Activated CD8-positive, alpha-beta memory T cell treated with anti-CD3 and anti-CD28 coated beads, Interleukin-2, amount 50 U/mL, for 24 hours (primary cell): Measurements from ENCODE around the gene SHH.
"Not testable (repeated sequence)": the region's sequence is repeated elsewhere in the genome, so short reads cannot be mapped to it uniquely, and the experiment has no call there.

Experiments used
- DNase-seq: peaks from one replicate; pipeline ENCODE4 v3.0.0-alpha.2; 2020; ENCODE audit errors: extremely low read depth

Gene SHH

DNA sequence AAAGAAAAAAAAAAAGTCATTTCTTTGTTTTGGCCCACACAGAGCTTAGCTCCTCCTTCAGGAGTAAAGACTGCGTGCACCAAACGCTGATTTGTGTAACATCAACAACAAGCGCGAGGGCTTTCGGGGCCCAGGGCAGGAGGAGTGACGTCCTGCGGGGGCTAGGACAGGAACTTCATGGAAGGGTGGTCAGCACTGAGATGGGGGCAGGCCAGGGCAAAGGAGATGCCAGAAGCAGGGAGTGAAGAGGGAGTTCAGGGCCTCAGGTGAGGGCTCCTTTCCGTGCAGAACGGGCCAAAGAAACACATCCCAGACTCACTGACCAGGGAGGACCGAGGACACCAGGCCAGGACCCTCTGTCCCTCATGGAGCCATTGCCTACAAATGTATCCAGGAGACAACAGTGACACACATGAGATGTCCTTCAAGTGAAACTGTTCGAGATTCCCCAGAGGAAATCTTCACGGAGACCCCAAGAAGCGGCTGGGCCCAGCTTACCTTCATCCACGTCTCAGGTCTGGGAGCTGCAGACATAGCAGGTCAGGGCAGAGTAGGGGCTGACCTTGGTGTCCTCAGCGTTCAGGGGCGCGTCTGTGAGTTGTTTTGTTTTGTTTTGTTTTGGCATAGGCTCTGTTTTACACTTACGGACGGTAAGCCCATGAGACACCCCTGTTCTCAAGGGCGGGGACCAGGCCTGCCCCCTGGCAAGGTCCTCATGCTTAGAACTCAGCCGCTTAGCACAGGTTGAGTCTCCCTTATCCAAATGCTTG is 30.4 kb upstream of the SHH start:
- no peak for DNase-seq

DNA sequence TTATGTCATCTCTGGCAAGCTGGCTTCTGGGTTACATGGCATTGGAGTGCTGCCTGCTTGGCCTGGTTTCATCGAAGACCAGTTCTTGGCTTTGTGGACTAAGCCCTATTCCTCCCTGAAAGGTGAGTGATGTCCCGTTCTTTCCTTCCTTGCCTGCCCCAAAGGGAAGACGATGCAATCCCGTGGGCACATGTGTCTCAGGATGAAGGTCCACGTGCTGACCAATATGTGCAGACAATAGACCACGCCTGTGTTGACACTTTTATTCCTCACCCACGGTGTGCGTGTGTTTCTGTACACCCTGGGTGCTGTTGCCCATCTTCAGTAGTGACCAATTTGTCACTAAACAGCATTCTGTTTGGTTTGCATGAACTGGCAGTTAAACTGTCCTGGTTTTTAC is 28.6 kb upstream of the SHH start:
- no peak for DNase-seq

DNA sequence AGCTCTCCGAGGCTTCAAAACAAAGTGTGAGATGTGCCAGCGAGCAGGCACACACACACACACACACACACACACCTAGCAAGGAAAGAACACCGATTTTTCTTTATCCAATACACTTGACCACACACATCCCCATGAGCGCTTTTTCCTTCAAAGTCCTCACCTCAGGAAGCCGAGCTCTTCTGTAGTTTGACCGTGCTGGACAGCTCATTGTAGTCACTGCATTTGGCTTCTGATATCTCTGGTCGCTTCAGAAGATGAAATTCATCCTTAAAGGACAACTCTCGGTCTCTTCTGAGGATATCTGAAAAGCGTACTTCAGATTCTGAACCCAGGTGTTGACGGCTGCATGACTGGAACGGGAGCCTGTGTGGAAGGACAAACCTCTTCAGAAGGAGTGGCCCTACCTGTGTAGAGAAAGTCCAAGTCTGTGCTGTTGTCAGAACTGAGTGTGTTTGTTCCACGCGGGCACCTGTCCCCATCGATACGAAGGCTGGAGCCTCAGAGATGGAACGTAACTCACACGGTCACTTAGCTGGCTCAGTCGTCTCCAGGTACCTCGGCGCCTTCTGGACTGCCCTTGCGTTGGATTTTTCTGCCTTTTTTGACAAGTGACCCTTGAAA is 28.1 kb upstream of the SHH start:
- no peak for DNase-seq

DNA sequence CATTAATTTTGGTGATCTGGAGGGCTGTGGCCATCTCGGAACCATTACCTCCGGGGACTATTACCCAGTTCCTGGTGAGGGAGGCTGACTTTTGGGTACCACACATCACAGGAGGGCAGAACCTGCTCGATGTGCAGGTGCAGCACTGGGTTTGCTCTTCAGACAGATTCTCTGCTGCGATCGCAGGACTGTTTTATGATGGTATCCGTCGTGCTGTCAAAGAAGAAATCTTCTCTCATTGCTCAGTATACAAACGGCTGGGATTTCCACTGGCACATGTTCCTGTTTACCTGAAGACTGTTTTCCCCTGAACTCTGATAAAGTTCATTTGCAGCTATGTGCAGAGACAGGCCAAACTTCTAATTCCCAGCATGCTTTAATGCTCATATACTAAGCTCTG is 27.2 kb upstream of the SHH start:
- no peak for DNase-seq

DNA sequence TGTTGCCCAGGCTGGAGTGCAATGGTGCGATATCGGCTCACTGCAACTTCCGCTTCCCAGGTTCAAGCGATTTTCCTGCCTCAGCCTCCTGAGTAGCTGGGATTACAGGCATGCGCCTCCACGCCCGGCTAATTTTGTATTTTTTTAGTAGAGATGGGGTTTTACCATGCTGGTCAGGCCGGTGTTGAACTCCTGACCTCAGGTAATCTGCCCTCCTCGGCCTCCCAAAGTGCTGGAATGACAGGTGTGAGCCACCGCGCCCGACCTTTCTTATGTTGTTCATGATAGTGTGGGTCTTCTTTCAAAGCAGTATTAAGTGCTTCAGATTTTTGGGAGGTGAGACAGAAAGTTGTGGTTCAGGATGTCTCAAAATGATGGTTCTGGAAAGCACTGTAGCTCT is 26.0 kb upstream of the SHH start:
- not testable (repeated sequence) for DNase-seq

DNA sequence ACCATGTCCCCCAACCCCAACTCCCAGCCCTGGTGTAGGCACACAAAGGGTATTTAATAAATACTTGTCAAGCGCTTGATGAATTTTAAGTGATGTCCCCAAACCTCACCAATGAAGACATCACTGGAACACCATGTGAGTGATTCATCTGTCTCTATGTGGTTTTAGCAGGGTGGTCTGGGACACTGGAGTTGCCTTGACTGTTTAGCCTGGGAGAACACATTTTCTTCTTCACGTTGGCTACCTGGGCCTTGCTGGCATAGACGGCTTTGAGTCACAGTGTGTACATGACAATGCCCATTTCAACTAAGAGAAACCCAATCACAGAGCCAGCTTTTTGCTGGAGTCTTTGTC is 24.8 kb upstream of the SHH start:
- DNase-seq: no peak

DNA sequence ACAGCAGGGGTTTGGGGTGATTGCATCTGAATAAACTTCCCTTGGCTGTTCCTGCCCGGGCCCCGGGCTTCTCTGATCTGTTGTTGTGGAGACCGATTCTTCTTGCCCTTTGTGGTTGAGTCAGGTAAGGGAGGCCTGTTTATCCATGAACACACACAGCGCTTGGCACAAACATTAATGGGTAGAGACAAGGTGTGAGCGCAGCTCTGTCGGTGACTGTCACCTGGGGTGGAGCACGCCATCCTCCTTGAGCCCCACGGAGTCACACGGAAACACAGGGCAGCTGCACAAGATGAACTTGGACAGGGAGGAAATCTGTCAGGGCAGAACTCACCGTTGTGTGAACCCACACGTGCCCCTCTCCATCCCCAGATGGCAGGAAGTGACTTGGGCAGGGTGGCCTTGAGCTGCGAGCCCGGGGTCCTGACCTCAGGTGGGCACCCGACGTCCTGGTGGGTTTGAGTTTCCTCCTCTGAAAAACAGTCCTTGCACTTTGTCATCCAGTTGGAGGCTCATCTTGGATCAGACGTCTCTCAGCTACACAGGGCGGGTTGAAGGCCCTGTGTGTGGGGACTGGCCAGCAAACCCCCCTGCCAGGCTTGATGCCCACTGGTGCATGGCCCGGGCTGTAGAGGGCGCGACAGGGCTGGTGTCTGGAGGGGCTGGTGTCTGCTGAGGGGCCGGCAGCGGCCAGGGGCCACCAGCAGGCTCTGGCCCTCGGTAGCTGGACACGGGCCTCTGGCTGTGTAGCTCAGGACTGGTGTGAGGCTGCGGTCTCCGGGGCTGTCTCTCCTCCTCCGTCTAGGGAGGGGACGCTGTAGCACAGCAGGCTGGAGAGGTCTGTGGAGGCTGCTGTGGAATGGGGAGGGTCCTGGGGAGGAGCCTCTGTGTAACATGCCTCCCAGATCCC is 24.2 kb upstream of the SHH start:
- no peak for DNase-seq

DNA sequence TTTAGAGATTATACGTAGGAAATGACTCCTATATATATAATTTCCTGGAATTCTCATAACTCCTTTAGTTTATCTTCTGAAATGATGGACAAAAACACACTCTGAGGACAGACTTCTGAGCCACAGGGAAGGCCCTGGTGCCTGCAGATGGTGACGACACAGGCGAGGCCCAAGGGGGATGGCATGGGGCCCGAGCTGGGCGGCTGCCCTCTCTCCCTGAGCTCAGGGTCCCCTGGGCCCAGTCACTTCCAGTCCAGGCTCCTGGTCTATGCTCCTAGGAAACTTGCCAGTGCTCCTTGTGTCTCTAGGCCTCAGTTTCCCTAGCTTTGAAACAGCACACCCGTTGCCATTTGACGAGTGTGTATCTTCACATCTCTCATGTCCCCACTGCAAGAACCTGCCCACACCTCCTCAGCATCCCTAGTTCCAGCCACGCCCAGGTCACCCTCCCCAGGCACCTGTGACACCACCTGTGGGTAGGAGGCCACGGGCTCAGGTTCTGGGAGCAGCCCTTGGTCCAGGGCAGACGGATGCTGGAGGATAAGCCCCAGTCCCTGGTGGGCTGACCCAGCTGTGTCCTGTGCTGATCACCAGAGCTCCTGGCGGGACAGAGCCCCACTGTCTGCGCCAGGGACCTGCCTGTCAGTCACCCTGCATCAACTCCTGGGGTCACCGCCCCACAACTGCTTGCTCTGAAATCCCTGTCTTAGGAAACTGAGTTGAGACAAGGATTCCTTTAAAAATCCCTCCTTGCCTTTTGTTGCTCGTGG is 23.4 kb upstream of the SHH start:
- DNase-seq: no peak

DNA sequence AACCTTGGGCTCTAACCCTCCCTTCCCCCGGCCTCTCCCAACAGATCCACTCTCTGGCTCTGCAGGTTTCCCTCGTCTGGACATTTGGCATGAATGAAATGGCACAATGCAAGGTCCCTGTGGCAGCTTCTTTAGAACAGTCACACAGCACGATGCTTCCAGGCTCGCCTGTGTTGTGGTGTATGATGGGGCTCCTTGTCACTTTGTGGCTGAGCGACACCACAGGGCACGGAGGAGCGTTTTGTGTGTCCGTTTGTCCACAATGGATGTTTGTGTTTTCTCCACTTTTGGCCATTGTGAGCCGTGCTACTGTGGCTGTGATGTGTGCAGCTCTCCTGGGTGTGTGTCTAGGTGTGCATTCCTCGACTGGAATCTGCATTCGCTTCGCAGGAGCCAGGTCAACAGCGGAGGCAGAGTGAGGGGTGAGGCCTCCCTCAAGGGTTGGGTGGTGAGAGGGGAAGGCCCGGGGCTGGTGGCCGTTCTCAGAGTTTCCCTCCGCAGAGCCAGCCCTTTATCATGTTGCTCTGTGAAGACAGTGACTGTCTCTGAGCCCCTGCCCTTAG is 22.3 kb upstream of the SHH start:
- no peak for DNase-seq

DNA sequence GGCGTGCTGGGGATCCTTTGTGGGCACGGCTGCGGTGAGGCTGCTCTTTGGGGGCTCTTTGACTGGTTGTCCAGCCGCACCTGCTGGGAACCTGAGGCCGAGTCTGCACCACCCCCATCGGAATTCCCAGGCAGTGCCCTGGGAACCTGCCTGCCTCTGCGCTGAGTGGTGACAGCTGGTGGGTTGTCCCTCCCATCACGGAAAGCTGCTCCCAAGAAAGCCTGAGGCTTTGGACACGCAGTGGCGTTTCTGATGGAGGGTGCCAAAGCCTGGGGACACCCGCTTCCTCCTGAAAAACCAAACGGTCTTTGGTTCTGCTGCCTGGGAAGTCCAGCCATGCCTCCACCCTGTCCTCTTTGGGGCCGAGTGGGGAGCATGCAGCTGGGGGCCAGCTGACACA is 21.4 kb upstream of the SHH start:
- DNase-seq: no peak

DNA sequence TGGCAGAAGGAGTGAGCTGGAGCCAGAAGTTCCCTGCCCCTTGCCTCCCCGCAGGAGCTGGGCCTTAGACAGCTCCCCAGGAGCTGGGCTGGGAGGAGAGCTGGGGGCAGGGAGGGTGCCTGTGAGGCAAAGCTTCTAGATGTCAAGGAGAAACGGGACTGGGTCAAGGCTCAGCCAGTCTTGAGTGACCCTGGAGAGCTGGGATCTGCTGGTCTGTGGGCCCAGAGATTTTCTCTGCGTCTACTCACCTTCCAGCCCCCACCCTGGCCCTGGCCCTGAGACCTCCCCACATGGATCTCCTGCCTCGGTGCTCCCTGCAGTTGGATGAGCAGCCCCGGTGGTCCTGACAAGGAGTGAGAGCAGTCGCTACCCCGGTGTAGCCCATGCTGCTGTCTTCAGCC is 20.3 kb upstream of the SHH start:
- no peak for DNase-seq

DNA sequence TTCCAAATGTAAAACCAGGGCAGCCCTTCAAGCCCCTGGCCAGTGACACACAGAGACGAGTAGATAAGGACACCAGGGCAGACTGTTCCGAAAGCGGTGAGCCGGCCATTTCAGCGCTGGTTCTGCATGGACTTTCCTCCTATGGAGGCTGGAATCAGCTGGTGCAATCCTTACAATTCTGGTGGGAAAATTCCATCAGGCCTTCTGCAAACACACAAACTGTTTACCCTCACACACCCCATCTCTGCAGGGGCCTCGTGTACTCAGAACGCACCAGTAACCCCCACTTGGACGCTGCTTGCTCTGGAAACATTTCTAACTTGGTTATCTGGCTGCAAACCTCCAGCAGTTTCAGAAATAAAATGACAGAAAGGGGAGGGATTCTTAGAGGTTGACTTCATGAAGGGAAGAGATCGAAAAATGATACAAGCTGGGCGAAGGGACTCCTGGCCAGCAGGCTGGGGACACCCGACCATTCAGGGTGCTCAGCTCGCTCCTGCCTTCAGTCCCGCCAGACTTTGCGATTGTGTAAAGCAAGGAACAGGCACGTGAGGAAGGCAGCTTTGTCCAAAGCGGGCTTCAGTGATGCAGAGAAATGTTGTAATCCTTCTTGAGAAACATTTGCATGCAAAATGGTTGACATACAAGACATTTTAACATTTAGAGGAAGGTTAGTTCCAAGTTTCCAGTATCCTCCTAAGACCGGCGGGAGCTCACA is 19.7 kb upstream of the SHH start:
- DNase-seq: no peak

DNA sequence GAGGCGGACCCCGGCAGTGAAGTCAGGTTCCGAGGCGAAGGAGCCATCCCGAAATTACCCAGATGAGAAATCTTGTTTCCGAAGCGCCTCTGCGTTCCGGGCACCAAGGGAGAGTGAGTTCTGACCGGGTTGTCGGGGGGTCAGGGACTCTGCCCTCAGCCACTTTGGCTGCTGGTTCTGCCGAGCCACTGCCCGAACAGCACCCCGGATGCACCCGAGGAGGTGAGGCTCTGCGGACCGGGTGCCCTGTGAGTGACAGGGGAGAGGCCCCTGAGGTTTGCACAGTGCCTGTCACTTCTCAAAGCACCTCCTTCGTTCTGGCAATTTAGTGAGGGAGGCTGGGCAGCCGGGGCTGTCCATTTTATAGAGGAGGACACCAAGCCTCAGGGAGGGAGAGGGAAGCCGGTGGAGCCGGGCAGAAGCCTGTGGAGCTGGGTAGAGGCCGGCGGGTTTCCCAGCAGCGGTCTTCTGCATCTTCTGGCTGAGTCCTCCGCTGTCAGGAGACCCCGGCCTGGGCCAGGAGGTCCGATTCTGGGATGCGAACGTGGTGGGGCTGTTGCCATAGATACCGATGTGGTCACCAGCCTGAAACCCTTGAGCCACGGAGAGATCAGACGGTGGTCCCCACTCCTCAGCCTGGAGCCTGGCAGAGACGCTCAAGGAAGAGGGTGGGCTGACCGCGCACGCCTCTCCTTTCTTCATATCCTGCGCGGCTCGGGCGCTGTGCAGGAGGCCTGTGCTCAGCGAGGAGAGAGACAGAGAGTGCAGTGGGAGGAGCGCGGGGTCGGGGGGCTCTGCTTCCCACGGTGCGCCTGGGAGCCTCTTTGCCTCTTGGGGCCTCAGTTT is 18.9 kb upstream of the SHH start:
- no peak for DNase-seq

DNA sequence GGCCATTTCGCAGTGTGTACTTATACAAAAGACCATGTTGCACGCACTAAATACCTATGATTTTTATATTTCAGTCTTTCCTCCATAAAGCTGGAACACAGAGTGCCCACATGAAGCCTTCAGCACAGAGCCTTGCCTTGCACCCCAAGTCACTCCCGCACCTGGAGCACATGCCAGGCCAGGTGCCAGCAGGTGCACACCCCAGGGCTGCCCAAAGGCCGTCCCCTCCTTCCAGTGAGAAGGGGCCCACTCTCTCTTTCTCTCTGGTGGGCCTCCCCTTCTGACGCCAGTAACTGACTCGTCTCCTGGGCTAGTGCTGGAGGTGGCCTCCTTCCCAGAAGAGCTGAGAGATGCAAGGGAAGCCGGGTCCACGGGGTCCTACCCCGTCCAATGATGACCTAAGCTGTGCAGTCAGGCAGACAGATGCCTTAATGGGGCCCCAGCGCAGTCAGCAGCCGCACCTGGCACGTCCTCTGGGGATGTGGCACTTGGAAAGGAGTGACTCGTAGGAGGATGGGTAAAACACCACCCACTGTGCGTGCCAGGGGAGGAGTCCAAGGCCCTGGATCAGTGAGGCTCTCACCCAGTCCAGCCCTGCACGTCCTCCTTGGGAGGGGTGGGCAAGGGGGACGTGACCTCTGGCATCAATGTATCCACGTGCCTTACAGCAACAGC is 17.7 kb upstream of the SHH start:
- DNase-seq: no peak

DNA sequence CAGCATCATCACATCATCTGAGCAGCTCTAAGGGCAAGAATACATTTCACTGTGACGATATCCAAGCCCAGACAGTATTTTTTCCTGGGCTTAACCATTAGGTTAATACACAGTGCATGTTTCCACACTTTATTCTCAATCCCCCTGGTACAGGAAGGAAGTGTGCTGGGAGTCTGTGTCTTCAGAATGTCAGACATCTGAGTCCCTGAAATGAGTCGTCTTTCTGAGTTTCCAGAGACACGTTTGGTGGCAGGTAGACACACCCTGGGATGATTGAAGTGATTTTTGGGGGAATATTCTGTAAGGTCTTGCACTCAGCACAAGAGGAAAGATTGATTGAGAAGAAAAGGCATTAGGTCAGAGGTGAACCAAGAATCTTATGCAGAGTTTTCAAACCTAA is 13.1 kb upstream of the SHH start:
- DNase-seq: no peak

DNA sequence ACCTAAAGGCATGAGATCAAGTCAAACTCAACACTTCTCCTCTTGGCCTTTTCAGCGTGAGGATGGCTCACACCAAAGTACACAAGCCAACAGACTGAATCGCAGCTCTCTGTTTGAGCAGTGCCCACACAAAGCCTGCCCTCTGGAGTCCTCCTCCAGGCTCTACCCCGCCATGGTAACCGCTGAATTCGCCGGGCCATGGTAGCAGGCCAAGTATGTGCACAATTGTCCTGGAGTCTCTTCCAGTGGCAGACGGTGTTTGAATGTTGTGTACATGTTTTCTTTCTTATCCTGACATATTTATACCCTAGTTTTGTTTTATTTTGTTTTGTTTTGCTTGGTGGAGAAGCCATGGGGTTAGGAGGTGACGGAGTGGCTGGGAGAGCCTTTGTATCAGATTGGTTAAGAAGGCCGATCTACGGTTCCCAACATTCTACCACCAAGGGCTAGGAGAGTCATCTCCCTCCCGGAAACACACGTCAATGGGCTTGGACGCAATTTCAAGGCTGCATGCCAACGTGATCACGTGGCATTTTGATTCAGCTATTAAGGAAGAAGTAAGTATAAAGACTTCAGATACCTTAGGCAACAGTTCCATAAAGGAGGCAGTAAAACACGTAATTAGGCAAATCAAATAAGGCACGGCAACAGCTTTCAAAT is 12.1 kb upstream of the SHH start:
- no peak for DNase-seq

DNA sequence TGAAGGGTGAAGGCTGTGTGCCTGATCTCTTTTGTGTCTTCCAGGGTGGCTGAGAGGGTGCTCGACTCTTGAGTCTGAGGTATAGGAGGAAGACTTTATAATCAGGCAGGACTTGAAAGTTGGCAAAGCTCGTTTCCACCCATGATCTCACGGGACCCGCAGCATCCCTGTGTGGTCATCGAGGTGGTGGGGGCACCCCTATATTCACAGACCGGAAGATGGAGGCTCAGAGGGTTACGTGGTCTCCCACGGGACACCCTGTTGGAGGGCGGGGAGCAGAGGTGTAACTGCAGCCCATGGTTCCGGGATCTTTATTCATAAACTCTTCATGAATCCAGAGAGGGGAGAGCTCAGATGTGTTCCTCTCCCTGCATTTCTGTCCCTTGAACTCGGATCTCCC is 9.6 kb upstream of the SHH start:
- DNase-seq: no peak

DNA sequence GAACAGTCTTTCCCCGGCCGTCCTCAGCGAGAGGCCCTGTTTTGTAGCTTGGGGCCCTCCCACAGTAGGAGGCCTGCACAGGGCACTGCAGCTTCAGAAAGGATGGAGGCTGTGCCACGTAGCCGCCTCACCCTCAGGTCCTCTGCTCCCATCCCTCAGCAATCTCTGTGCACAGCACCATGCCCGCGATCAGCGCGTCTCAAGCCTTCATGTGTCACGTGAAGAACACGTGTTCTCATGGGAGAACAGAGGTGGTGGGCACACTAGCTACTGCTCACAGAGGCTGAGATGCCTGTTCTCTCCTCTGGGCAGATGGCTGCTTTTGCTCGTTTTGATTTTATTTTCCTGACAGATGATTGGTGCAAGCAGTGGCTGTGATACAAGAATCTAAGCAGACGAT is 8.5 kb upstream of the SHH start:
- DNase-seq: no peak

DNA sequence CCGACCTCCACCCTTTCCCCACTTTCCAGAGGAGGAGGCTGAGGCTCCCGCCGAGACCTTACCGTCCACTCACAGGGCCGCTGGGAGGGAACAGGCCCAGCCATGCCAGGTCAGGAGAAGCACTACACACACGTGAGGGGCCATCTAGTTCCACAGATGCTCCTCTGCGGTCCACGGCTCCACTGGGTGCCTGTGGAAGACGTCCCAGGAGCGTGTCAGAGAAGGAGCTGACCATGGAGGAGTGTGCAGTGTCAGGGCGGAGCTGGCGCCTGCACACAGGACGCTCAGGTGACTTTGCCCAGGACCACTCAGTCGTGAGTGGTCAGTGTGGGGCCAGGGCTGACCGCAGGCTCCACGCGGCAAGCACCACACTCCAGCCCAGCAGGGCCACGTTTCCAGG is 8.0 kb upstream of the SHH start:
- DNase-seq: no peak
